ENCODE results near the gene KIF1B.

KIF1B gene

DNA sequence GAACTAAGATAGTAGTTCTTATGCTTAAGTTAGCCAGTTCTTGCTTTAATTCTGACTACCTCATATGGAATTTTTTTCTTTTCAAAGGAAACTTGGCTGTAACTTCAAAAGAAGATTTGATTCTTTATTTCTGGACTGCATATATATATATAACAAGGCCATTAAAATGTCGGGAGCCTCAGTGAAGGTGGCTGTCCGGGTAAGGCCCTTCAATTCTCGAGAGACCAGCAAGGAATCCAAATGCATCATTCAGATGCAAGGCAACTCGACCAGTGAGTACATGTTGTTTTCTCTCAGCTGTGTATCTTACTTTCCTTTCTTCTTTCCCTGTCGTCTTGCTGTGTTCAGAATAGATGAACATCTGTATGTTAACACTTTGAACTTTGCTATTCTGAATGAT is 21.8 kb downstream of the KIF1B start:
- TF ChIP-seq, protein P1, sequence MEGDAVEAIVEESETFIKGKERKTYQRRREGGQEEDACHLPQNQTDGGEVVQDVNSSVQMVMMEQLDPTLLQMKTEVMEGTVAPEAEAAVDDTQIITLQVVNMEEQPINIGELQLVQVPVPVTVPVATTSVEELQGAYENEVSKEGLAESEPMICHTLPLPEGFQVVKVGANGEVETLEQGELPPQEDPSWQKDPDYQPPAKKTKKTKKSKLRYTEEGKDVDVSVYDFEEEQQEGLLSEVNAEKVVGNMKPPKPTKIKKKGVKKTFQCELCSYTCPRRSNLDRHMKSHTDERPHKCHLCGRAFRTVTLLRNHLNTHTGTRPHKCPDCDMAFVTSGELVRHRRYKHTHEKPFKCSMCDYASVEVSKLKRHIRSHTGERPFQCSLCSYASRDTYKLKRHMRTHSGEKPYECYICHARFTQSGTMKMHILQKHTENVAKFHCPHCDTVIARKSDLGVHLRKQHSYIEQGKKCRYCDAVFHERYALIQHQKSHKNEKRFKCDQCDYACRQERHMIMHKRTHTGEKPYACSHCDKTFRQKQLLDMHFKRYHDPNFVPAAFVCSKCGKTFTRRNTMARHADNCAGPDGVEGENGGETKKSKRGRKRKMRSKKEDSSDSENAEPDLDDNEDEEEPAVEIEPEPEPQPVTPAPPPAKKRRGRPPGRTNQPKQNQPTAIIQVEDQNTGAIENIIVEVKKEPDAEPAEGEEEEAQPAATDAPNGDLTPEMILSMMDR (IDR thresholded peaks at IDR 0.05; ENCODE audit: insufficient read depth, low read depth, low read length, missing control alignments), result no peak
- H3K4me3 ChIP-seq (ENCODE audit: low read depth, low read length), result no peak overlapping the region
- DNase-seq (ENCODE audit: low read depth), result no peak

DNA sequence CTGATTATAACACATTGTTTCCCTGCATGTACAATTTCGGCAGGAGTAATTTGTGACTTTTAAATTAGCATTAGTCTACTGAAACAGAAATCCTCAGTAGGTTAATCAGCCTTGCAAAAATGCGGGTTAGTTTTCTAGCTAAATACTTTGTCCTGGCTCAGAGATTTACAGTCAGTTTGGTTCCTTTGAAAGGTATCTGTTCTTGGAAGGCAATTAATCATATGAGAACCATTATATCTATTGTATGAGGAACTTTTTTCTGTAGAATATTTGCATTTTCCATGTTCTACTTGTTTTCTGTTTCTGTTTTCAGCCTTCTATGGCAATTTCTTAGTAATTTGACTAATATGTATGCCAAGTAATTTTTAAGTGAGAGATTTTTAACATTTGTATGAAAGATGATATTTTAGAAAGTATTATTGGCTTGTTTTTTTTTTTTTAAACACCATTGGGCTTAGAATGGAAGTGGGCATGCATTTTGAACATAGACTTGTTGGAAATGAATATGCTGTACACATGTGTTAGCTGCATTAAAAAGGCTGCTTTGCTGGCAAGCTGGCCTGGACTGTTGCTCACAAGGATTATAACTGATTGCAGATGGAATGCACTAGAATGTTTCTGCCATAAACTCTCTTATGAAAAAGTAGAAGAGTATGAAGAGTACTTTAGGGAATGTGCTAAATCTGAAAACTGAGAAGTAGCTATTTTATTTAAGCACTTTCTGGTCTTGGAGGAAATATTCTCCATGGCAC is 26.2 kb downstream of the KIF1B start:
- no peak overlapping the region for H3K4me3 ChIP-seq (ENCODE audit: low read depth, low read length)
- DNase-seq (ENCODE audit: low read depth), result no peak
- TF ChIP-seq, protein P1 (IDR thresholded peaks at IDR 0.05; ENCODE audit: insufficient read depth, low read depth, low read length, missing control alignments), result no peak

DNA sequence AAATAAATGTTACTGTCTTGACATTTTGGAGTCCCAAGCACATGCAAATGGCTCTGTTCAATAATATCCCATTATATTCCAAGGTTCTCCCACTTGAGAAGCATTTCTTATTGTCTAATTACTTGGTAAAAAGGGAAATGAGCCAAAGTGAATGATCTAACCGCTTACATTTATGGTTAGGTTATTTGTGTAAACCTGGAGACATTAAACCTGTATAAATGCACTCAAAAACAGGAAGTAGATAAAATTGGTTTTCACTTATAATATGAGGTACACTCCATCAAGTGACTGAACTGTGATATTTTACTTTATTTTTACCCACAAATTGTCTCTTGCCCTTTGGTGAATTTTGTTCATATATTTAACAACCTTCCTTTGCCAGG is 26.8 kb downstream of the KIF1B start:
- TF ChIP-seq, protein P1 (IDR thresholded peaks at IDR 0.05; ENCODE audit: insufficient read depth, low read depth, low read length, missing control alignments), result no peak

DNA sequence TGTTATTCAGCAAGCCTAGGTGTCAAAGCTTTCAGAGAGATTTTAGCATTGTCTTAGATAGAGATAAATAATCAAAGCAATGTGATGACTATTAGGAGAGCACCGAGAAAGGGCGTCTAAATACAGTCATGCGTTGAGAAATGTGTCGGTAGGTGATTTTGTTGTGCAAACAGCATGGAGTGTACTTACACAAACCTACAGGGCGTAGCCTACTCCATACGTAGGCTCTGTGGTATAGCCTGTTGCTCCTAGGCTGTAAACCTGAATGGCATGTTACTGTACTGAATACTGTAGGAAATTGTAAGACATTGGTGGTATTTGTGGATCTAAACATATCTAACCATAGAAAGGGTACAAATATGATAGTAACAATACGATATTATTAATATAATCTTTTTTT is 31.8 kb downstream of the KIF1B start:
- TF ChIP-seq, protein P1 (IDR thresholded peaks at IDR 0.05; ENCODE audit: insufficient read depth, low read depth, low read length, missing control alignments), result no peak
- no peak overlapping the region for H3K4me3 ChIP-seq (ENCODE audit: low read depth, low read length)
- no peak for DNase-seq (ENCODE audit: low read depth)

More for the DNA sequence above, 26.8 kb downstream of the KIF1B start:
- H3K4me3 ChIP-seq (ENCODE audit: low read depth, low read length), result no peak overlapping the region
- DNase-seq (ENCODE audit: low read depth), result no peak

DNA sequence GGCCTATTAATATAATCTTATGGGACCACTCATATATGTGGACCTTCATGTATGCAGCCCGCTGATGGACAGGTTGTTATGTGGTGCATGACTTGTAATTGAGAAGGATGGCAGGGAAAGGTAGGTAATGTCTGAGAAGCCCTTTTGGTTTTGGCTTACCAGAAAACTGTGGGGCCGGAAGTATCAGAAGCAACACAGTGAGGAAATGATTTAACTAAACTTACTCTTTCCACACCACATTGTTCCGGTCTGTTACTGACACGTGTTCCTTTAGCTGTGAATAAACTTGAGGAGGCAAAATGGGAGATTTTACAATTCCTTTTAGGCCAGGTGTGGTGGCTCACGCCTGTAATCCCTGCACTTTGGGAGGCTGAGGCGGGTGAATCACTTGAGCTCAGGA is 32.4 kb downstream of the KIF1B start:
- TF ChIP-seq, protein P1 (IDR thresholded peaks at IDR 0.05; ENCODE audit: insufficient read depth, low read depth, low read length, missing control alignments), result no peak

DNA sequence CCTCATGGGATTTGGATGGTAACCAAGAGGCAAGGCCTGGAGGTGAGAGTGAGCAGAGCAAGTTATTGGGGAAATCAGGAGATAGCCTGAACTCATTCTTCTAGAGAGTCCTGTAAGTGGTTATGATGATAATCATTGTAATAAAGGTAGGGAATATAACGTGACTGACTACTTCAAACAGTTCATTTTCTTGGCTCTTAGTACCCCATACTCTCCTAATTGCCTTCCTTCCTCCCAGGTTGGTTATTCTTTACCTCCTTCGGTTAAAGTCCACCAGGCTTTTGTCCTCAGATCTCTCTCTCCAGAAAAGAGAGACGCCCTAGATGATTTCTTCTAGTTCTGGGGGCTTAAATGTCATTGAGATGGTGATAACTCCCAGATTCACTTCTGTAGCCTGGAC is 35.3 kb downstream of the KIF1B start:
- TF ChIP-seq, protein P1 (IDR thresholded peaks at IDR 0.05; ENCODE audit: insufficient read depth, low read depth, low read length, missing control alignments), result no peak
- DNase-seq (ENCODE audit: low read depth), result no peak
- no peak overlapping the region for H3K4me3 ChIP-seq (ENCODE audit: low read depth, low read length)

More for the DNA sequence above, 32.4 kb downstream of the KIF1B start:
- H3K4me3 ChIP-seq (ENCODE audit: low read depth, low read length), result no peak overlapping the region
- peak; percentile 29 for DNase-seq (ENCODE audit: low read depth)

Data from GM12865 (cell line).